Body of pancreas (tissue), 4 donors: ENCODE results near the gene RCAN2.

Experiments
- POLR2A ChIP-seq, 3 donors: fragments of 450-650 bp; IDR thresholded peaks; one replicate each; pipeline ENCODE4 v1.6.1; 2016; ENCODE audit warnings: antibody characterized with exemption in 3 of 3, mild to moderate bottlenecking in 2 of 3
- TF ChIP-seq, protein P1 (sequence below), 7 experiments: fragments of 450-650 bp in 4 of 7; fragments of 200-600 bp in 3 of 7; sonication (generic) in 3 of 7; IDR thresholded peaks; one replicate each; pipeline ENCODE4 v1.5.1; 2016 to 2019; ENCODE audit warnings: antibody characterized with exemption in 7 of 7

DNA sequence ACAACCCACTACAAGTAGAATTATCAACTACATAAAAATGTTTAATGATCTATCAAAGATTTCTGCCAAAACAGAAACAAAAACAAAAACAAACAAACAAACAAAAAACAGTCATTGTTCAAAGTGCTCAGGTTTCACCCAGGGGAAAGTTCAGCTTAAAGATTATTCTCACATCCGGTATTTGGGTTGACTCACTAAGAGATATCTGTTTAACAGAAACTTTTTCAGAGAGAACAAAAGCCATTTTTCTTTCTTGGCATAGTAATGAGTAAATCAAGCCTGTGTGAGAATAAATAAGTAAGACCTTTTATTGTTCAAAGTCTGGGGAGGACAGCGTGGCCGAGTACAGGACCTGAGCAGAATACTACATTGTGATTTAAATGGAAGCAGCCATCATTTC is 143.6 kb downstream of the RCAN2 start:
- no peak for TF ChIP-seq POLR2A (IDR thresholded peaks at IDR 0.05)
- TF ChIP-seq, protein P1, sequence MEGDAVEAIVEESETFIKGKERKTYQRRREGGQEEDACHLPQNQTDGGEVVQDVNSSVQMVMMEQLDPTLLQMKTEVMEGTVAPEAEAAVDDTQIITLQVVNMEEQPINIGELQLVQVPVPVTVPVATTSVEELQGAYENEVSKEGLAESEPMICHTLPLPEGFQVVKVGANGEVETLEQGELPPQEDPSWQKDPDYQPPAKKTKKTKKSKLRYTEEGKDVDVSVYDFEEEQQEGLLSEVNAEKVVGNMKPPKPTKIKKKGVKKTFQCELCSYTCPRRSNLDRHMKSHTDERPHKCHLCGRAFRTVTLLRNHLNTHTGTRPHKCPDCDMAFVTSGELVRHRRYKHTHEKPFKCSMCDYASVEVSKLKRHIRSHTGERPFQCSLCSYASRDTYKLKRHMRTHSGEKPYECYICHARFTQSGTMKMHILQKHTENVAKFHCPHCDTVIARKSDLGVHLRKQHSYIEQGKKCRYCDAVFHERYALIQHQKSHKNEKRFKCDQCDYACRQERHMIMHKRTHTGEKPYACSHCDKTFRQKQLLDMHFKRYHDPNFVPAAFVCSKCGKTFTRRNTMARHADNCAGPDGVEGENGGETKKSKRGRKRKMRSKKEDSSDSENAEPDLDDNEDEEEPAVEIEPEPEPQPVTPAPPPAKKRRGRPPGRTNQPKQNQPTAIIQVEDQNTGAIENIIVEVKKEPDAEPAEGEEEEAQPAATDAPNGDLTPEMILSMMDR (IDR thresholded peaks at IDR 0.05): no peak
